Measurements from ENCODE around the gene AFF1.
"Not testable (repeated sequence)": the region's sequence is repeated elsewhere in the genome, so short reads cannot be mapped to it uniquely, and the experiment has no call there.

AFF1 gene

GRCh38 chr4:87017580-87018342, 83.0 kb downstream of the AFF1 start:
- no peak for FAIRE-seq

- no peak for FAIRE-seq
Measured at GRCh38 chr4:87018753-87019152, 83.9 kb downstream of the AFF1 start.

GRCh38 chr4:87019246-87019791, 84.5 kb downstream of the AFF1 start:
- no peak for FAIRE-seq

- FAIRE-seq, result no peak
Measured at GRCh38 chr4:87019898-87020297, 85.1 kb downstream of the AFF1 start.

GRCh38 chr4:87024201-87024600, 89.4 kb downstream of the AFF1 start:
- FAIRE-seq, result no peak

- no peak for FAIRE-seq
Measured at GRCh38 chr4:87025023-87025613, 90.3 kb downstream of the AFF1 start.

GRCh38 chr4:87025614-87026041, 90.8 kb downstream of the AFF1 start:
- FAIRE-seq, result no peak

GRCh38 chr4:87026800-87027495, 92.1 kb downstream of the AFF1 start:
- FAIRE-seq, result no peak

- no peak for FAIRE-seq
Measured at GRCh38 chr4:87029356-87029755, 94.5 kb downstream of the AFF1 start.

GRCh38 chr4:87030124-87030523, 95.3 kb downstream of the AFF1 start:
- FAIRE-seq, result no peak

- no peak for FAIRE-seq
Measured at GRCh38 chr4:87030755-87031441, 96.1 kb downstream of the AFF1 start.

- no peak for FAIRE-seq
Measured at GRCh38 chr4:87031920-87032319, 97.1 kb downstream of the AFF1 start.

GRCh38 chr4:87032884-87033533, 98.2 kb downstream of the AFF1 start:
- no peak for FAIRE-seq

- FAIRE-seq, result no peak
Measured at GRCh38 chr4:87033902-87034301, 99.1 kb downstream of the AFF1 start.

GRCh38 chr4:87034527-87034926, 99.7 kb downstream of the AFF1 start:
- FAIRE-seq, result no peak

GRCh38 chr4:87035881-87036509, 101.2 kb downstream of the AFF1 start:
- no peak for FAIRE-seq

- FAIRE-seq, result no peak
Measured at GRCh38 chr4:87036713-87037112, 101.9 kb downstream of the AFF1 start.

- not testable (repeated sequence) for FAIRE-seq
Measured at GRCh38 chr4:87037171-87037570, 102.4 kb downstream of the AFF1 start.

GRCh38 chr4:87037671-87038334, 103.0 kb downstream of the AFF1 start:
- no peak for FAIRE-seq

GRCh38 chr4:87038837-87039615, 104.2 kb downstream of the AFF1 start:
- no peak for FAIRE-seq

- no peak for FAIRE-seq
Measured at GRCh38 chr4:87041141-87041540, 106.3 kb downstream of the AFF1 start.
